ENCODE measurements around the gene PITPNB.
A peak's percentile ranks its signal among the peaks of the same experiment; 100 is the strongest.

PITPNB gene

GRCh38 chr22:27827604-27828587, 91.2 kb downstream of the PITPNB start:
- no peak for DNase-seq

DNA sequence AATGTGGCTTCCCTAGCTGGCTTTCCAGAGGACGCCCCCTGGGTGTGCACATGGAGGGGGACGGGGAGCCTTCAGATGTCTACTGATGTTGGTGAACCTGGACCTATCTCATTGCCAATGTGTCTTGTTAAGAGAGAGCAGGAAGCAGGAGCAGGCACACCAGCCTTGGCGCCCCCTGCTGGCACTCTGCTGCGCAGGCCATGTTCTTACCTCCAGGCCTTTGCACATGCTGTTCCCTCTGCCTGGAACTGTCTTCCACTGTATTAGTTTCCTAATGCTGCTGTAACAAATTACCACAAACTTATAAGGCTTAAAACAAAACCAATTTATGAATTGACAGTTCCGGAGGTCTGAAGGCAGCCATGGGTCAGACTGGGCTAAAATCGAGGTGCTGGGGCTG, 93.9 kb downstream of the PITPNB start:
- peak; percentile 33 for DNase-seq

GRCh38 chr22:27823221-27823620, 95.8 kb downstream of the PITPNB start:
- no peak for DNase-seq

DNA sequence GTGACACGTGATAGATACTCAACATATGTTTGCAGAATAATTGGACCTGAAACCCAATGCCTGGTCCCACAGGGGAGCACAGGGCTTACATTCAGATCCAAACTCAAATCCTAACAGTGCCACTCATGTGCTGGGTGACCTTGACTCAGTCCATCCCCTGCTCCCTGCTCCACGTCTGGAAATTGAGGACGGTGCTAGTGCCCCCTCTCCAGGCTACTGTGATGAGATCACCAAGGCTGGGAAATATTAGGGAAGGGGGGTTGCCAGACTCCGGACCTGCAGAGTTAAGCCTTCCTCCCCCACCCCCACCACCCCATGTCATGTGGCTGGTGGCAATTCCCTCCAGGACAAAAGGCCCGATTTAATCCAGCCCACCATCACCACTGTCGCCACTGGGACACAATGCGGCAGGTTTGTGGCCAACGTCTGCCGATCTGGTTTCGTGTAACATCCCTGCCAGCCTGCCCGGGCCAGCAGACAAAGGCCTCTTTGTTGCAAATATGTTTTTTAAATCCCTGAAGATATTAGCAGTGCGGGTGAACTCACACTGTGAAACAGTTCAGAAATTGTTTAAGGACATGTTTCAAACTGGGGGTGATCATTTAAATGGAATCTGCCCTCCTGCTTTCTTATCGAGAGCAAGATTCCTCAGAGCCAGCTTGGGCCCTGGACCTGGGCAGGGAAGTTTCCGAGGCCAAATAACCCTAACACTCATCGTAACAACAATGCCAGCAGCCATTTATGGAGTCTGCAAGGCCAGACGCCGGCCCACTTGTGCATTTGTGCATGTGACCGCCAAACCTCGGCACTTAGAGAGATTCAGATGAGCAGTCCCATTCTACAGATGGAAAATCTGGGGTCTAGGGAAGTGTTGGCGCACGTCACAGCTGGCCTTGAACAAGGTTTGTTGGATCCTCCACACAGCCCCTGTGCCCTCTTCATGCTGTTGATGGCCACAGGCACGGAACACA, 97.9 kb downstream of the PITPNB start:
- no peak for DNase-seq

- DNase-seq: no peak
Measured at GRCh38 chr22:27816552-27816951, 102.5 kb downstream of the PITPNB start.

GRCh38 chr22:27815826-27816530, 103.1 kb downstream of the PITPNB start:
- DNase-seq: no peak

DNA sequence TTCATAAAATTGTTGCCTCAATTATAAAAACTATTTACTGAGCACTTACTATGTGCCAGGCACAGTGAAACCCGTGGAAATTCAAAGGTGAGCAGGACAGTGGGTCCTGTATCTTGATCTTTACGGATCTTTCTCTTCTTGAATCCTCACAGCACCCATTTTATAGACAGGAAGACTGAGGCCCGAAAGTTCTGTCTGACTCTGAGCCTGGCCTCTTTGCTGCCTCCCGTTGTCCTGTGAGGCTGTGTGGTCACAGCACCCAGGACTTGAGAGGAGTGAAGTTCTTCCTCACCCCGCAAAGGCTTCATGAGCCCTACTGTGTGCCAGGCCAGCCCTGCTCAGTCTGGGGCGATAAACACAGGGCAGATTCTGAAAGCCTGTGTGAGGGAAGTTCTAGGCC, 104.1 kb downstream of the PITPNB start:
- no peak for DNase-seq

- no peak for DNase-seq
Measured at GRCh38 chr22:27811778-27812177, 107.3 kb downstream of the PITPNB start.

DNA sequence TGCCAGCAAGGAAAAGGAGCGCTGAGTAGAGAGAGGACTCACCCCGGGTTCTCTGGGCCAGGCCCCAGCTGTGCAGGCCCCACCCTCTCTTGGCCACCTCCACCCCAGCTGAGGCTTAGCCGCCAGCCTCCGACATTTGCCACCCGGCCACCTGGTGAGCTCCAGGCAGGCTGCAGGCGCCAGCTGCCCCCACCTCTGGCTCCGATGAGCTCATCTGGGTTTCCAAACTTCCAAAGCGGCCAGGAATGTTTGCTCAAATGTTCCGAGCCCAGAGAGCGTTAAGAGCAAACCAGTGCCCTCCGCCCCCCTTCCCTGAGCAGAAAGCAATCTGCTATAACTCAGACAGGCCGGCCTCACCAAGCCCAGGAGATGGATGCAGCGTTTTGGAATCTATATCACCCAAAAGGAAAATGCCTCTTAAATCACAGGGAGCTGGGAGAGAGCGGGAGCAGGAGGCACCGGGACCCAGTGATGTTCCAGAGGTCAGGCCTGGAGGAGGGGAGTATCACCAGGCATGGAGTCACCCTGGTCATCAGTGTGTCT, 108.4 kb downstream of the PITPNB start:
- no peak for DNase-seq

GRCh38 chr22:27809700-27810608, 109.1 kb downstream of the PITPNB start:
- no peak for DNase-seq

- DNase-seq: no peak
Measured at GRCh38 chr22:27809226-27809603, 109.8 kb downstream of the PITPNB start.

GRCh38 chr22:27808451-27809225, 110.4 kb downstream of the PITPNB start:
- DNase-seq: no peak

GRCh38 chr22:27805841-27806240, 113.2 kb downstream of the PITPNB start:
- DNase-seq: no peak

GRCh38 chr22:27804470-27805297, 114.4 kb downstream of the PITPNB start:
- peak; percentile 63 for DNase-seq

DNA sequence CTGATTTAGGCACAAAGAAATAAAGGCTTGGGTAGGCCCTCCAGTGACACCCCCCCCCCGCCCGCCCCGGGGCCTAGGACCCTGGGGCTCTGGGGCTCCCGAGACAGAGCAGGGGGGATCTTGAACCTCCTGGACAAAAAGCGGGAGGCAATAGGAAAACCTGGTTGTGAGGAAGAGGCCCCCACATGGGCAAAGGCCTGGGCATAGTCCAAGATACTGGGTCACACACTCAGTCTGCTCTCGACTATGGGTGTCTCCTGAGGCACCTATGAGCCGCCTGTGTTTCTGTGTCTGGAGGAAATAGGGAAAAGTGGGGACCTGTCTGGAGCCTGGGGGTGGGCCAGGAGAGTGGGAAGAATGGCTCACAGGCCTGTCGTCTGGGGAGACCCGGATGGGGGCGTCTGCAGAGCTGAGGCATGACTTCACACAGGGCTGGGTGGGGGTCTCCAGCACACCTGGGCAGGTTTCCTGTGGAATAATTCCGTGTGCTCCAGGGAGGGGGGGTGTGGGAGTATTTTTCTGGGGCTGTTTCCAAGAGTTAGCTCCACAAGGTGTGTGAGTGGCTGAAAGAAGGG, 115.1 kb downstream of the PITPNB start:
- no peak for DNase-seq

- no peak for DNase-seq
Measured at GRCh38 chr22:27802346-27803073, 116.5 kb downstream of the PITPNB start.
